GM12878 (cell line): Measurements from ENCODE around the gene MZB1. TPM values are rescaled to one million over a fixed set of nuclear protein-coding genes. Genes with fewer than 3 reads are reported as not detected.

Experiments
- ATAC-seq: fragments of 200-7000 bp; cut with Tn5 transposase; 3 replicates; pipeline ENCODE4 v1.9.1; 2020; ENCODE audit warnings: mild to moderate bottlenecking, moderate library complexity
- BruUV-seq: library from RNA; stranded (reverse); fragments of 400-500 nt; replicated peaks from 2 replicates; lab custom pipeline; 2021; lab: Mats Ljungman, UMichigan
- CTCF ChIA-PET: fragments of 300-600 bp; sonication (Branson Sonifier 250); formaldehyde crosslinking; extraction: SDS; loops from one replicate; lab custom pipeline; 2021; ENCODE audit warnings: inconsistent platforms; lab: Yijun Ruan, JAX
- POLR2A ChIA-PET: fragments of 350-600 bp; formaldehyde crosslinking; extraction: SDS; loops from one replicate; lab custom pipeline; 2021; ENCODE audit warnings: inconsistent platforms; lab: Charles Lee
- RAD21 ChIA-PET: fragments of 300-600 bp; sonication (Branson Sonifier 250); formaldehyde crosslinking; loops from one replicate; lab custom pipeline; 2023; ENCODE audit warnings: antibody characterized with exemption; ENCODE audit not compliant: unreplicated experiment; lab: Charles Lee
- SMC1A ChIA-PET: fragments of 300-600 bp; sonication (Branson Sonifier 250); formaldehyde crosslinking; loops from one replicate; lab custom pipeline; 2023; ENCODE audit not compliant: unreplicated experiment, uncharacterized antibody; lab: Charles Lee
- DNase-seq: peaks from one replicate; pipeline ENCODE4 v3.0.0-alpha.2; 2011; ENCODE audit warnings: low read depth, low spot score
- FAIRE-seq: peaks from 3 replicates; lab custom pipeline; 2011; peaks lifted over from hg19 to GRCh38; lab: Jason Lieb, UNC
- H2AFZ ChIP-seq: 2 replicates; pipeline ENCODE4 v1.6.0; 2011; ENCODE audit warnings: low read depth, low read length, control low read depth; ENCODE audit not compliant: control insufficient read depth
- H3K27ac ChIP-seq: 2 replicates; pipeline ENCODE4 v1.5.1; 2011; ENCODE audit warnings: control low read depth; ENCODE audit not compliant: control insufficient read depth, insufficient read depth
- H3K27me3 ChIP-seq, 2 experiments: replicated peaks in 1 of 2; 2 replicates each; pipeline versions ENCODE4 v1.6.0 to v1.6.1; 2011; ENCODE audit warnings: low read length in 1 of 2; ENCODE audit not compliant: control insufficient read depth in 2 of 2, insufficient read depth in 2 of 2
- H3K36me3 ChIP-seq, 2 experiments: 2 replicates each; pipeline ENCODE4 v1.5.1; 2011; ENCODE audit warnings: low read length in 1 of 2; ENCODE audit not compliant: control insufficient read depth in 2 of 2, insufficient read depth in 2 of 2
- H3K4me1 ChIP-seq: 2 replicates; pipeline ENCODE4 v1.6.1; 2011; ENCODE audit warnings: mild to moderate bottlenecking, low read length, moderate library complexity, mixed read lengths; ENCODE audit not compliant: control insufficient read depth, insufficient read depth
- H3K4me2 ChIP-seq: 2 replicates; pipeline ENCODE4 v1.6.0; 2011; ENCODE audit warnings: control low read depth; ENCODE audit not compliant: control insufficient read depth, insufficient read depth
- H3K4me3 ChIP-seq: fragments of 200-600 bp; sonication (generic); 2 replicates; pipeline ENCODE4 v1.5.1; 2016
- H3K79me2 ChIP-seq: 2 replicates; pipeline ENCODE4 v1.6.0; 2011; ENCODE audit warnings: low read length; ENCODE audit not compliant: control insufficient read depth, insufficient read depth
- H3K9ac ChIP-seq: 2 replicates; pipeline ENCODE4 v1.8.0; 2011; ENCODE audit warnings: low read length, control low read depth, mixed read lengths; ENCODE audit not compliant: control insufficient read depth, insufficient read depth
- H3K9me3 ChIP-seq: replicated peaks from 3 replicates; pipeline ENCODE4 v1.5.1; 2011; ENCODE audit warnings: mild to moderate bottlenecking, low read length; ENCODE audit not compliant: control insufficient read depth, insufficient read depth
- H4K20me1 ChIP-seq: 2 replicates; pipeline ENCODE4 v1.6.0; 2011; ENCODE audit not compliant: control insufficient read depth, insufficient read depth
- BCL11A ChIP-seq: IDR thresholded peaks from 2 replicates; pipeline ENCODE4 v1.6.1; 2011; ENCODE audit warnings: low read depth, low read length
- CREM ChIP-seq: IDR thresholded peaks from 2 replicates; pipeline ENCODE4 v1.6.1; 2014; ENCODE audit warnings: antibody characterized with exemption, low read depth
- IRF4 ChIP-seq: IDR thresholded peaks from 2 replicates; pipeline ENCODE4 v1.6.1; 2011; ENCODE audit warnings: low read depth, low read length
- MYC ChIP-seq: IDR thresholded peaks from 2 replicates; pipeline ENCODE4 v1.6.1; 2011; ENCODE audit warnings: mild to moderate bottlenecking, low read length, moderate library complexity, inconsistent platforms; ENCODE audit not compliant: insufficient read depth, insufficient replicate concordance, insufficient read length, severe bottlenecking
- NR2C2 ChIP-seq: IDR thresholded peaks from 2 replicates; pipeline ENCODE4 v1.6.1; 2011; ENCODE audit warnings: borderline replicate concordance, low read depth; ENCODE audit not compliant: control insufficient read depth, insufficient read length
- PKNOX1 ChIP-seq: fragments of 450-650 bp; IDR thresholded peaks from 2 replicates; pipeline ENCODE4 v1.6.1; 2016; ENCODE audit warnings: mild to moderate bottlenecking
- SIX5 ChIP-seq: IDR thresholded peaks from 2 replicates; pipeline ENCODE4 v1.6.1; 2011; ENCODE audit warnings: mild to moderate bottlenecking, low read depth, low read length, moderate library complexity; ENCODE audit not compliant: severe bottlenecking
- SRF ChIP-seq, 2 experiments: IDR thresholded peaks; 2 replicates each; pipeline ENCODE4 v1.6.1; 2011; ENCODE audit warnings: low read depth in 2 of 2, low read length in 2 of 2, mild to moderate bottlenecking in 1 of 2, moderate library complexity in 1 of 2
- ZBTB40 ChIP-seq: fragments of 450-650 bp; IDR thresholded peaks from 2 replicates; pipeline ENCODE4 v1.6.1; 2016; ENCODE audit warnings: mild to moderate bottlenecking, moderate library complexity, borderline replicate concordance
- ZZZ3 ChIP-seq: IDR thresholded peaks from 2 replicates; pipeline ENCODE4 v1.6.1; 2011; ENCODE audit warnings: low read depth; ENCODE audit not compliant: control insufficient read depth, insufficient read length
- WGBS: methylation state at CpG from one replicate; pipeline ENCODE4 v1.1.6; 2016; ENCODE audit warnings: low lambda C conversion rate; ENCODE audit not compliant: insufficient replicate concordance, insufficient coverage; ENCODE audit errors: missing lambda C conversion rate; 5-methylcytosine and 5-hydroxymethylcytosine counted together
- in situ Hi-C: fragments of 300-500 bp; cut with MboI; formaldehyde crosslinking; loops from 9 replicates; pipeline ENCODE4 v1.14.3; 2018; ENCODE audit warnings: mixed read lengths
- intact Hi-C: fragments of 100-400 bp; cut with micrococcal nuclease; formaldehyde crosslinking; loops from one replicate; pipeline ENCODE4 v1.14.2; 2022; ENCODE audit not compliant: unreplicated experiment
- polyA plus RNA-seq, 11 experiments: library from polyadenylated mRNA; depleted of rRNA in 4 of 11; unstranded in 6 of 11; stranded (reverse) in 5 of 11; fragments of >200 nt; fragmentation: Nextera tagmentation in 4 of 11; fragmentation: Illumina TruSeq in 1 of 11; extraction: Ambion mirVana in 4 of 11; extraction: Trizol in 1 of 11; gene quantifications; 1 replicate in 1 of 11; 2 replicates in 10 of 11; pipeline versions ENCODE4 v1.2.1 to v1.2.3, GENCODE V29; 2011 to 2016; ENCODE audit warnings: inconsistent platforms in 2 of 11, missing spikeins in 2 of 11, low read depth in 1 of 11
- total RNA-seq, 4 experiments: library from RNA; depleted of rRNA in 3 of 4; stranded (reverse); fragments of >200 nt in 3 of 4; fragmentation: Illumina TruSeq in 1 of 4; extraction: Trizol in 1 of 4; gene quantifications; 2 replicates each; pipeline versions ENCODE4 v1.2.1 to v1.2.3, GENCODE V29; 2013 to 2021
- TF ChIP-seq, protein P1 (sequence below): IDR thresholded peaks from 2 replicates; pipeline ENCODE4 v1.6.1; 2012; ENCODE audit warnings: improper control_type of control experiment, low read depth, low read length; ENCODE audit not compliant: insufficient replicate concordance

Gene MZB1
- total and polyA plus RNA-seq, 10 of the 15 experiments (the other 5 are each of a cell fraction or from before 2014, with no cell fraction given), result 19.3 to 406 (median 188) TPM

DNA sequence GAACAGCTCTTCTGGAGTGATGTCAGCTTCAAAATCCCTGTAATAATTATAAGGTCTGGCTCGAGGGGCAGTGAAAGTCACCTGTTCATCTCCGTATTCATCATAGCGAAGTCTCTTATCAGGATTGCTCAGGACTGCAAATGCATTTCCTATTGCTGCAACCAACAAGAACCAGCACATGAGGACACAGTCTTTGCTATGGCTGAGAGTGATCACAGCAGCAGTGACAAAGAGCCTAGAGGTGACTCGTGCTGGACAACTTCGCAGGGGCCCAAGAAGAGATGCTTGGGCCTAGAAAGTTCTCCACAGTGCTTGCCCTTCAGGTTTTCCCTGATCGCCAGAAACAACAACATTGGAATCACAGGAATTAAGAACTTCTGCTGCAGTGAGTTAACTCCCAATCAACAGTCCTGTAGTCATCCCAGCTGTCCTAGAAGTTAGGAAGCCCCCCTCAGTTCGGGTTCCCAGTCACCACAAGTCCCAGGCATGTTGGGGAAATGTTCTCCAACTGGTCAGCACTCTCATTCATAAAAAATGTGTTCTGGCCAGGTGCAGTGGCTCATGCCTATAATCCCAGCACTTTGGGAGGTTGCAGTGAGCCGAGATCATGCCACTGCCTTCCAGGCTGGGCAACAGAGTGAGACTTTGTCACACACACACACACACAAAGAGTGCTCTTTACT, 36.6 kb upstream of the MZB1 start:
- ChIA-PET POLR2A (interaction anchor here (0.6 to 2.4 kb wide), 2 partner anchors 40 to 87 kb away, joined by 4 to 12 read pairs; no protein-coding TSS in a partner anchor), SMC1A (interaction anchor here (1.4 to 5.3 kb wide), 4 partner anchors 11 to 202 kb away, joined by 4 to 235 read pairs (median 48); partner anchors contain the start of gene DNAJC18), CTCF (interaction anchor here (0.6 to 9.5 kb wide), 6 partner anchors 8 to 339 kb away, joined by 3 to 491 read pairs (median 5); no protein-coding TSS in a partner anchor), RAD21 (interaction anchor here (1.1 to 9.2 kb wide), 3 partner anchors 11 to 87 kb away, joined by 3 to 241 read pairs (median 8); no protein-coding TSS in a partner anchor)
- no peak overlapping the region for H3K4me2 ChIP-seq
- no peaks in the 10 kb centered on the region for H4K20me1 ChIP-seq
- TF ChIP-seq NR2C2 (no peak), SIX5 (no peak), ZBTB40 (no peak), PKNOX1 (no peak), BCL11A (no peak), IRF4 (no peak), ZZZ3 (no peak), MYC (no peak), CREM (no peak), SRF (IDR thresholded peaks at IDR 0.05; ENCODE audit: low read depth in 2 of 2, low read length in 2 of 2) (no peak)
- TF ChIP-seq, protein P1, sequence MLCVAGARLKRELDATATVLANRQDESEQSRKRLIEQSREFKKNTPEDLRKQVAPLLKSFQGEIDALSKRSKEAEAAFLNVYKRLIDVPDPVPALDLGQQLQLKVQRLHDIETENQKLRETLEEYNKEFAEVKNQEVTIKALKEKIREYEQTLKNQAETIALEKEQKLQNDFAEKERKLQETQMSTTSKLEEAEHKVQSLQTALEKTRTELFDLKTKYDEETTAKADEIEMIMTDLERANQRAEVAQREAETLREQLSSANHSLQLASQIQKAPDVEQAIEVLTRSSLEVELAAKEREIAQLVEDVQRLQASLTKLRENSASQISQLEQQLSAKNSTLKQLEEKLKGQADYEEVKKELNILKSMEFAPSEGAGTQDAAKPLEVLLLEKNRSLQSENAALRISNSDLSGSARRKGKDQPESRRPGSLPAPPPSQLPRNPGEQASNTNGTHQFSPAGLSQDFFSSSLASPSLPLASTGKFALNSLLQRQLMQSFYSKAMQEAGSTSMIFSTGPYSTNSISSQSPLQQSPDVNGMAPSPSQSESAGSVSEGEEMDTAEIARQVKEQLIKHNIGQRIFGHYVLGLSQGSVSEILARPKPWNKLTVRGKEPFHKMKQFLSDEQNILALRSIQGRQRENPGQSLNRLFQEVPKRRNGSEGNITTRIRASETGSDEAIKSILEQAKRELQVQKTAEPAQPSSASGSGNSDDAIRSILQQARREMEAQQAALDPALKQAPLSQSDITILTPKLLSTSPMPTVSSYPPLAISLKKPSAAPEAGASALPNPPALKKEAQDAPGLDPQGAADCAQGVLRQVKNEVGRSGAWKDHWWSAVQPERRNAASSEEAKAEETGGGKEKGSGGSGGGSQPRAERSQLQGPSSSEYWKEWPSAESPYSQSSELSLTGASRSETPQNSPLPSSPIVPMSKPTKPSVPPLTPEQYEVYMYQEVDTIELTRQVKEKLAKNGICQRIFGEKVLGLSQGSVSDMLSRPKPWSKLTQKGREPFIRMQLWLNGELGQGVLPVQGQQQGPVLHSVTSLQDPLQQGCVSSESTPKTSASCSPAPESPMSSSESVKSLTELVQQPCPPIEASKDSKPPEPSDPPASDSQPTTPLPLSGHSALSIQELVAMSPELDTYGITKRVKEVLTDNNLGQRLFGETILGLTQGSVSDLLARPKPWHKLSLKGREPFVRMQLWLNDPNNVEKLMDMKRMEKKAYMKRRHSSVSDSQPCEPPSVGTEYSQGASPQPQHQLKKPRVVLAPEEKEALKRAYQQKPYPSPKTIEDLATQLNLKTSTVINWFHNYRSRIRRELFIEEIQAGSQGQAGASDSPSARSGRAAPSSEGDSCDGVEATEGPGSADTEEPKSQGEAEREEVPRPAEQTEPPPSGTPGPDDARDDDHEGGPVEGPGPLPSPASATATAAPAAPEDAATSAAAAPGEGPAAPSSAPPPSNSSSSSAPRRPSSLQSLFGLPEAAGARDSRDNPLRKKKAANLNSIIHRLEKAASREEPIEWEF, result no peak
- no peak for ATAC-seq
- no peak overlapping the region for H2AFZ ChIP-seq
- FAIRE-seq, result no peak
- no TSS peak for BruUV-seq
- no peak overlapping the region for H3K4me3 ChIP-seq
- 72% methylated on average over 8 of the region's 8 CpGs for WGBS
- H3K4me1 ChIP-seq, result no peaks in the 10 kb centered on the region
- in situ Hi-C loops, result no loop called here
- no peak overlapping the region for H3K27ac ChIP-seq
- H3K9ac ChIP-seq, result no peak overlapping the region
- H3K36me3 ChIP-seq, result peaks cover 0 to 2% of the 10 kb centered on the region in 2 experiments; a peak in 2 of 4 replicates
- intact Hi-C loops, result no loop called here
- H3K9me3 ChIP-seq, result no peaks in the 10 kb centered on the region
- H3K27me3 ChIP-seq, result no peaks in the 10 kb centered on the region
- no peak for DNase-seq
- no peaks in the 10 kb centered on the region for H3K79me2 ChIP-seq
